GM08714 (cell line): ENCODE results near the gene ARL16.

Experiments
- H3K4me3 ChIP-seq: fragments of 200-500 bp; sonication (Bioruptor generic); 2 replicates; pipeline ENCODE4 v1.5.1; 2014; ENCODE audit warnings: mild to moderate bottlenecking, low read length, inconsistent platforms
- ZNF274 ChIP-seq: IDR thresholded peaks from 2 replicates; pipeline ENCODE4 v1.6.1; 2012; ENCODE audit warnings: mild to moderate bottlenecking, low read depth, low read length

Gene ARL16

DNA sequence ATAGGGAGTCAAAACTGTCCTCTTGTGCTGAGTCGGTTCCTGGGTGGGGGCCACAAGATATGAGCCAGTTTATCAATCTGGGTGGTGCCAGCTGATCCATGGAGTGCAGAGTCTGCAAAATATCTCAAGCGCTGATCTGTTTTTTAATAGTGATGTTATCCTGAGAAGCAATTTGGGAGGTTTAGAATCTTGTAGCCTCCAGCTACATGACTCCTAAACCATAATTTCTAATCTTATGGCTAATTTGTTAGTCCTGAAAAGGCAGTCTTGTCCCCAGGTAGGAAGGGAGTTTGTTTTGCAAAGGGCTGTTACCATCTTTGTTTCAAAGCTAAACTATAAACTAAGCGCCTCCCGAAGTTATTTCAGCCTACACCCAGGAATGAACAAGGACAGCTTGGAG lies 44.9 kb downstream of the ARL16 start:
- H3K4me3 ChIP-seq, result no peak overlapping the region
- no peak for TF ChIP-seq ZNF274

DNA sequence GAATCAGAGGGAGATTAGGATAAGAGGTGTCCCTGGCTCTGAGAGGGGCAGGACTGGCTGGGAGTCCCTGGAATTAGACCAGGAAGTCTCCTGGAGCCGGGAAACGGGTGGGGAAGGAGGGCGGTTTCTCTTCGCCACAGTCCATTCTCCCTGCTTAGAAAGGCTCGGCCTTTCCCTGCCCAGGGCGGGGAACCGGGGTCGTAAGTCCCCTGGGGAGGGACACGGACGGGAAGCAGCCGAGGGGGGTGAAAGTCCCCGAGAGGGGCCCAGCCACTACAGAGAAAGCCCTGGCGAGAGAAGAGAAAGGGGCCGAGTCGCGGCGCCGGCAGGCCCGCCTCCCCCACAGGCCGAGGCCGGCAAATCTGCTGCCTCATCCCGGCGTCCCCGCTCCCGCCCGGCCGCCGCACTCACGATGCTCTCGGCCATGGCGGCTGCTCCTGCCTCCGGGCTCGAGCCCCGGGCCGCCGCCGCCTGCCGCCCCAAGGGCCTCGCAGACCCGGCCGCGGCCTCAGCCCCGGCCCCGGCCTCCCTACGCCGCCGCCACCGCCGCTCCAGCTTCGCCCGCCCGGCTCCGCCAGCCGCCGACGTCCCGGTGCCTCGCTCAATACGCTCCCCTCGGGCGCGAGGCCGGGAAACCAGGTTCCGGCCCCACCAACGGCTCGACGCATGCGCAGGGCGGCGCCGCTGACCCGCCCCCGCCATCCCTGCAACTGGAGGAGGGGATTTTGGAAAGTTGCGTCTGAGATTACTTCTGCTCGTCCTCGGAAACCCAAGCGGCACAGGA lies 46.9 kb downstream of the ARL16 start, which contains the start of the genes NPLOC4 and TSPAN10:
NPLOC4 (minus strand) TSS at position 608 of the 784 bp plus-strand sequence; CDS start at position 426, 182 bp downstream.
TSPAN10 (plus strand) TSS at position 692 of the 784 bp plus-strand sequence. CDS start 5,217 bp downstream, outside the sequence.
- no peak for TF ChIP-seq ZNF274
- H3K4me3 ChIP-seq, result peak within 1 kb of the TSS; percentile 97

DNA sequence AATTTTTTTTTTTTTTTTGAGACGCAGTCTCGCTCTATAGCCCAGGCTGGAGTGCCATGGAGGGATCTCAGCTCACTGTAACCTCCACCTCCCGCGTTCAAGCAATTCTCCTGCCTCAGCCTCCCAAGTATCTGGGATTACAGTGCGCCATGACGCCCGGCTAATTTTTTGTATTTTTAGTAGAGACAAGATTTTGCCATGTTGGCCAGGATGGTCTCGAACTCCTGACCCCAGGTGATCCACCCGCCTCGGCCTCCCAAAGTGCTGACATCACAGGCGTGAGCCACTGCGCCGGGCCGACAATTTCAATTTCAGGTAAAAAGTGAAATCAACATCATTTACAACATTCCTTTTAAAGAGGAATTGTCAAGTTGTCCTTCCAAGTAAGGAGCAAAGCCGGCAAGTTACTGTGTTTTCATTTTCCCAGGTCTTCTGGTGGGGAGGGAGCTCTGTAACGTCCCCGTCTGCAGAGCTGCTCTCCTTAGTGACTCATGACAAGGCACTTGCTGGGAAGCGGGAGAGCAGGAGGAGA lies 47.6 kb downstream of the ARL16 start:
- no peak for TF ChIP-seq ZNF274
- peak overlapping the region; percentile 97 for H3K4me3 ChIP-seq

DNA sequence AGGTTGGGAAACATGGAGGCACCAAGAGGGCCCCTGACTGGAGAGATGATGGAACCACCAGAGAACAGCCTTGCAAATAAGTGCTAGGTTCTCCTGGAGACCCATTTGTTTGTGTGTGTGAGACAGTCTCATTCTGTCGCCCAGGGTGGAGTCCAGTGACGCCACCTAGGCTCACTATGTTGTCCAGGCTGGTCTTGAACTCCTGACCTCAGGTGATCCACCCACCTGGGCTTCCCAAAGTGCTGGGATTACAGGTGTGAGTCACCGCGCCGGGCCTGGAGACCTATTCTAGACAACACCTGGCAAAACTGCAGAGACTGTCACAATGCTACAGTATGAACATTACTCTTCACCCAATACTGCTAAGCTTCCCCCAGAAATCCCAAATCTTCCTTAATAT lies 48.2 kb downstream of the ARL16 start:
- TF ChIP-seq ZNF274, result no peak
- peak overlapping the region; percentile 97 for H3K4me3 ChIP-seq

DNA sequence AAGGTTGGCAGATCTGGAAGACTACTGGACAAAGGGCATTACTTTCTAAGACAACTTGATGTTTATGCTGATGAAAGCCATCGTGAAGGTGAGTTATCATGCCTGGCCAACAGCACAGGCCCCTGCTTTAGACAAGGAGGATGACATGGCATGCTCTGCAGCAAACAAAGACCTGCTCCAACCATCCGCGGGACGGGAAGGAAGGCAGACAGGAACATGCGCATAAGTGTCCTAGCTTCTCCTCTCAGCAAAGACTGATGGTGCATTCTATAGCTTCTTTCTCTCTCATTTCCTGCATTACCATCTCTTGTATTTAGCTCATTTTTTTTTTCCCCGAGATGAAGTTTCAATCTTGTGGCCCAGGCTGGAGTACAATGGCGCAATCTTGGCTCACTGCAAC lies 52.1 kb downstream of the ARL16 start:
- no peak for TF ChIP-seq ZNF274
- no peak overlapping the region for H3K4me3 ChIP-seq
